HepG2 (cell line): Measurements from ENCODE around the gene HCN4. TPM values are rescaled to one million over a fixed set of nuclear protein-coding genes. Genes with fewer than 3 reads are reported as not detected.
A peak's percentile ranks its signal among the peaks of the same experiment; 100 is the strongest.

Experiments used
- ATF3 ChIP-seq: sonication (generic); formaldehyde crosslinking; IDR thresholded peaks from 2 replicates; pipeline ENCODE4 v1.4.0; 2020; ENCODE audit warnings: missing genetic modification reagents
- ATF4 ChIP-seq, 2 experiments: fragments of 450-650 bp in 1 of 2; sonication (generic) in 1 of 2; formaldehyde crosslinking; IDR thresholded peaks; 2 replicates each; pipeline versions ENCODE4 v1.5.0 to v1.8.0; 2020 to 2022; ENCODE audit warnings: mild to moderate bottlenecking in 1 of 2, missing genetic modification reagents in 1 of 2
- DNMT1 ChIP-seq: sonication (generic); formaldehyde crosslinking; IDR thresholded peaks from 2 replicates; pipeline ENCODE4 v1.5.1; 2020; ENCODE audit warnings: mild to moderate bottlenecking, missing genetic modification reagents
- DPF2 ChIP-seq: sonication (generic); formaldehyde crosslinking; IDR thresholded peaks from 2 replicates; pipeline ENCODE4 v1.4.0; 2020; ENCODE audit warnings: mild to moderate bottlenecking, low read depth, missing genetic modification reagents, borderline replicate concordance
- EHMT2 ChIP-seq: fragments of 200-600 bp; sonication (generic); IDR thresholded peaks from 2 replicates; pipeline ENCODE4 v1.7.0; 2017; ENCODE audit warnings: antibody characterized with exemption, low read depth, low read length, borderline replicate concordance
- FOXC1 ChIP-seq: sonication (generic); formaldehyde crosslinking; IDR thresholded peaks from 2 replicates; pipeline ENCODE4 v1.8.0; 2022; ENCODE audit warnings: mild to moderate bottlenecking, missing genetic modification reagents, borderline replicate concordance
- HHEX ChIP-seq: IDR thresholded peaks from 2 replicates; pipeline ENCODE4 v1.6.1; 2016; ENCODE audit warnings: control low read depth
- KDM5A ChIP-seq: fragments of 200-600 bp; sonication (generic); IDR thresholded peaks from 2 replicates; pipeline ENCODE4 v1.7.0; 2018; ENCODE audit warnings: antibody characterized with exemption, mild to moderate bottlenecking, low read length, borderline replicate concordance
- KDM5B ChIP-seq: sonication (generic); formaldehyde crosslinking; IDR thresholded peaks from 2 replicates; pipeline ENCODE4 v1.4.0; 2020; ENCODE audit warnings: missing genetic modification reagents, mild to moderate bottlenecking, borderline replicate concordance
- KLF12 ChIP-seq: sonication (generic); formaldehyde crosslinking; IDR thresholded peaks from 2 replicates; pipeline ENCODE4 v1.4.0; 2020; ENCODE audit warnings: missing genetic modification reagents, borderline replicate concordance
- KLF9 ChIP-seq: IDR thresholded peaks from 2 replicates; pipeline ENCODE4 v1.6.1; 2016; ENCODE audit warnings: low read depth
- NFKBIZ ChIP-seq: IDR thresholded peaks from 2 replicates; pipeline ENCODE4 v1.6.1; 2018; ENCODE audit warnings: missing genetic modification reagents, missing compliant biosample characterization
- SCMH1 ChIP-seq: sonication (generic); formaldehyde crosslinking; IDR thresholded peaks from 2 replicates; pipeline ENCODE4 v1.9.0; 2021; ENCODE audit warnings: missing genetic modification reagents, mild to moderate bottlenecking, borderline replicate concordance
- SMARCE1 ChIP-seq: fragments of 450-650 bp; IDR thresholded peaks from 2 replicates; pipeline ENCODE4 v1.6.1; 2017; ENCODE audit warnings: borderline replicate concordance
- SMYD3 ChIP-seq: sonication (generic); formaldehyde crosslinking; IDR thresholded peaks from 2 replicates; pipeline ENCODE4 v1.8.1; 2023; ENCODE audit warnings: mild to moderate bottlenecking, missing genetic modification reagents
- SNRNP70 ChIP-seq: fragments of 200-400 bp; formaldehyde crosslinking; IDR thresholded peaks from 2 replicates; pipeline ENCODE4 v1.6.1; 2017; ENCODE audit warnings: mild to moderate bottlenecking, low read depth, low read length, moderate library complexity
- SOX6 ChIP-seq, 2 experiments: fragments of 450-650 bp in 1 of 2; sonication (generic) in 1 of 2; formaldehyde crosslinking in 1 of 2; IDR thresholded peaks; 2 replicates each; pipeline versions ENCODE4 v1.4.0 to v1.6.1; 2017 to 2020; ENCODE audit warnings: antibody characterized with exemption in 1 of 2, mild to moderate bottlenecking in 1 of 2, missing genetic modification reagents in 1 of 2
- SP140L ChIP-seq: sonication (generic); formaldehyde crosslinking; IDR thresholded peaks from 2 replicates; pipeline ENCODE4 v1.4.0; 2020; ENCODE audit warnings: missing genetic modification reagents, borderline replicate concordance
- SP4 ChIP-seq: sonication (generic); formaldehyde crosslinking; IDR thresholded peaks from 2 replicates; pipeline ENCODE4 v1.8.1; 2023; ENCODE audit warnings: mild to moderate bottlenecking, missing genetic modification reagents
- ZNF136 ChIP-seq: sonication (generic); formaldehyde crosslinking; IDR thresholded peaks from 2 replicates; pipeline ENCODE4 v1.8.1; 2022; ENCODE audit warnings: low read depth, mild to moderate bottlenecking, moderate library complexity, missing genetic modification reagents
- ZNF143 ChIP-seq: sonication (generic); formaldehyde crosslinking; IDR thresholded peaks from 2 replicates; pipeline ENCODE4 v1.4.0; 2020; ENCODE audit warnings: missing genetic modification reagents
- ZNF20 ChIP-seq: sonication (generic); formaldehyde crosslinking; IDR thresholded peaks from 2 replicates; pipeline ENCODE4 v1.4.0; 2020; ENCODE audit warnings: mild to moderate bottlenecking, moderate library complexity, missing genetic modification reagents
- ZNF326 ChIP-seq: sonication (generic); formaldehyde crosslinking; IDR thresholded peaks from 2 replicates; pipeline ENCODE4 v1.4.0; 2020; ENCODE audit warnings: missing genetic modification reagents, borderline replicate concordance
- ZNF33A ChIP-seq: sonication (generic); formaldehyde crosslinking; IDR thresholded peaks from 2 replicates; pipeline ENCODE4 v1.5.1; 2020; ENCODE audit warnings: missing genetic modification reagents, mild to moderate bottlenecking, moderate library complexity, borderline replicate concordance
- ZNF451 ChIP-seq: sonication (generic); formaldehyde crosslinking; IDR thresholded peaks from 2 replicates; pipeline ENCODE4 v1.5.0; 2020; ENCODE audit warnings: mild to moderate bottlenecking, missing genetic modification reagents
- ZNF468 ChIP-seq: sonication (generic); formaldehyde crosslinking; IDR thresholded peaks from 2 replicates; pipeline ENCODE4 v1.8.0; 2022; ENCODE audit warnings: mild to moderate bottlenecking, moderate library complexity, missing genetic modification reagents
- ZNF501 ChIP-seq: sonication (generic); formaldehyde crosslinking; IDR thresholded peaks from 2 replicates; pipeline ENCODE4 v1.5.1; 2020; ENCODE audit warnings: mild to moderate bottlenecking, moderate library complexity, missing genetic modification reagents
- ZNF549 ChIP-seq: sonication (generic); formaldehyde crosslinking; IDR thresholded peaks from 2 replicates; pipeline ENCODE4 v1.5.0; 2020; ENCODE audit warnings: missing genetic modification reagents
- ZNF572 ChIP-seq: sonication (generic); formaldehyde crosslinking; IDR thresholded peaks from 2 replicates; pipeline ENCODE4 v1.5.1; 2020; ENCODE audit warnings: mild to moderate bottlenecking, missing genetic modification reagents
- ZNF619 ChIP-seq: sonication (generic); formaldehyde crosslinking; IDR thresholded peaks from 2 replicates; pipeline ENCODE4 v1.4.0; 2020; ENCODE audit warnings: mild to moderate bottlenecking, missing genetic modification reagents
- ZNF780A ChIP-seq: sonication (generic); formaldehyde crosslinking; IDR thresholded peaks from 2 replicates; pipeline ENCODE4 v1.8.0; 2022; ENCODE audit warnings: mild to moderate bottlenecking, missing genetic modification reagents, moderate library complexity
- polyA plus RNA-seq, 8 experiments: library from polyadenylated mRNA; depleted of rRNA in 3 of 8; stranded (reverse) in 7 of 8; unstranded in 1 of 8; fragments of >200 nt; fragmentation: Illumina TruSeq in 4 of 8; extraction: Trizol in 4 of 8; gene quantifications; 2 replicates each; pipeline versions ENCODE4 v1.2.1 to v1.2.3, GENCODE V29; 2011 to 2016; ENCODE audit warnings: low read depth in 4 of 8, missing spikeins in 1 of 8, mixed read lengths in 1 of 8; ENCODE audit not compliant: insufficient read depth in 1 of 8
- total RNA-seq, 5 experiments: library from RNA; depleted of rRNA; stranded (reverse); fragments of >200 nt; fragmentation: Illumina TruSeq; extraction: Trizol; gene quantifications; 2 replicates each; pipeline ENCODE4 v1.2.3, GENCODE V29; 2016; ENCODE audit warnings: low read depth in 1 of 5

The HCN4 gene
- total and polyA plus RNA-seq, 2 of the 13 experiments (the other 11 are each of a cell fraction or from before 2014, with no cell fraction given), result not detected

- TF ChIP-seq ATF4 (CRISPR knock-in tag; IDR thresholded peaks at IDR 0.05) (peak in 1 of 2 experiments; percentile 43; a peak in 1 of 4 replicates), ZNF33A (CRISPR knock-in tag) (no peak), SNRNP70 (no peak), ZNF549 (CRISPR knock-in tag) (no peak), KLF12 (CRISPR knock-in tag) (no peak), SP140L (CRISPR knock-in tag) (peak; percentile 86; the same call in 1 of the 2 replicates), DPF2 (CRISPR knock-in tag) (no peak), KLF9 (CRISPR knock-in tag) (no peak), ZNF468 (CRISPR knock-in tag) (no peak), FOXC1 (CRISPR knock-in tag) (peak; percentile 41; the same call in 1 of the 2 replicates), ZNF326 (CRISPR knock-in tag) (no peak), EHMT2 (peak; percentile 87), SMYD3 (peak; percentile 54; the same call in 1 of the 2 replicates), SCMH1 (CRISPR knock-in tag) (no peak), SMARCE1 (no peak), ZNF136 (CRISPR knock-in tag) (no peak), ZNF572 (CRISPR knock-in tag) (no peak), ZNF780A (CRISPR knock-in tag) (no peak), SOX6 (IDR thresholded peaks at IDR 0.05) (no peak), SOX6 (CRISPR knock-in tag; IDR thresholded peaks at IDR 0.05) (no peak), ZNF501 (CRISPR knock-in tag) (no peak), KDM5B (CRISPR knock-in tag) (peak; percentile 56; the same call in 1 of the 2 replicates), SP4 (CRISPR knock-in tag) (no peak), ZNF143 (CRISPR knock-in tag) (no peak), ZNF619 (CRISPR knock-in tag) (no peak), ZNF451 (no peak), NFKBIZ (0 out of 2 replicates have a peak, but pooled peaks have one; percentile 49), DNMT1 (CRISPR knock-in tag) (no peak), KDM5A (no peak), ZNF20 (CRISPR knock-in tag) (no peak), HHEX (CRISPR knock-in tag) (no peak), ATF3 (peak; percentile 25; the same call in 1 of the 2 replicates)
These were observed 21.9 kb downstream of the HCN4 start (continued) for GRCh38 chr15:73346735-73347312.
